Choroid plexus epithelial cell (primary cell): Measurements from ENCODE around the gene XKR8.

Experiments
- DNase-seq: peaks from one replicate; pipeline ENCODE4 v3.0.0-alpha.2; 2010; ENCODE audit warnings: low read depth
- H3K4me3 ChIP-seq: 2 replicates; pipeline ENCODE4 v1.5.1; 2011; ENCODE audit warnings: low read depth, mild to moderate bottlenecking, control low read depth, low read length, moderate library complexity
- CTCF ChIP-seq: conservative IDR thresholded peaks from 2 replicates; pipeline ENCODE4 v1.5.1; 2011; ENCODE audit warnings: low read depth, mild to moderate bottlenecking, control low read depth, inconsistent platforms, low read length, moderate library complexity

The XKR8 gene

GRCh38 chr1:27970401-27970800, 10.6 kb downstream of the XKR8 start:
- no peak for TF ChIP-seq CTCF
- DNase-seq, result peak; percentile 87
- H3K4me3 ChIP-seq, result no peak overlapping the region

- no peak for DNase-seq
- TF ChIP-seq CTCF, result no peak
- no peak overlapping the region for H3K4me3 ChIP-seq
These were observed 11.9 kb downstream of the XKR8 start for GRCh38 chr1:27971674-27972073.

- DNase-seq, result no peak
- no peak for TF ChIP-seq CTCF
- H3K4me3 ChIP-seq, result no peak overlapping the region
These were observed 12.4 kb downstream of the XKR8 start for GRCh38 chr1:27972141-27972540.

- DNase-seq, result no peak
- no peak for TF ChIP-seq CTCF
- H3K4me3 ChIP-seq, result no peak overlapping the region
These were observed 14.1 kb downstream of the XKR8 start for GRCh38 chr1:27973771-27974416.

- no peak for DNase-seq
- no peak for TF ChIP-seq CTCF
These were observed 14.6 kb downstream of the XKR8 start for GRCh38 chr1:27974417-27974781.

GRCh38 chr1:27979151-27979858, 19.5 kb downstream of the XKR8 start:
- peak; percentile 91 for DNase-seq
- TF ChIP-seq CTCF, result peak; percentile 57
- no peak overlapping the region for H3K4me3 ChIP-seq

More at GRCh38 chr1:27974417-27974781, 14.6 kb downstream of the XKR8 start:
- no peak overlapping the region for H3K4me3 ChIP-seq

- no peak overlapping the region for H3K4me3 ChIP-seq
- no peak for DNase-seq
- TF ChIP-seq CTCF, result no peak
These were observed 20.1 kb downstream of the XKR8 start for GRCh38 chr1:27979859-27980201.
